Astrocyte (in vitro differentiated cells and primary cell): ENCODE measurements around the gene CPXM2. TPM values are rescaled to one million over a fixed set of nuclear protein-coding genes. Genes with fewer than 3 reads are reported as not detected.

Experiments used
- DNase-seq: peaks from one replicate; pipeline ENCODE4 v3.0.0-alpha.2; 2010; ENCODE audit warnings: low read depth
- FAIRE-seq: peaks from 2 replicates; lab custom pipeline; 2011; peaks lifted over from hg19 to GRCh38; lab: Jason Lieb, UNC
- H2AFZ ChIP-seq: 2 replicates; pipeline ENCODE4 v1.6.0; 2012; ENCODE audit warnings: low read depth, low read length, inconsistent platforms
- H3K27ac ChIP-seq: 2 replicates; pipeline ENCODE4 v1.5.1; 2011; ENCODE audit warnings: low read depth, low read length, inconsistent platforms
- H3K27me3 ChIP-seq: 2 replicates; pipeline ENCODE4 v1.6.0; 2011; ENCODE audit warnings: low read length, inconsistent platforms; ENCODE audit not compliant: insufficient read depth
- H3K36me3 ChIP-seq: 2 replicates; pipeline ENCODE4 v1.5.1; 2011; ENCODE audit warnings: low read length, inconsistent platforms; ENCODE audit not compliant: insufficient read depth
- H3K4me1 ChIP-seq: 2 replicates; pipeline ENCODE4 v1.5.1; 2011; ENCODE audit warnings: low read length, inconsistent platforms; ENCODE audit not compliant: insufficient read depth
- H3K4me2 ChIP-seq: 2 replicates; pipeline ENCODE4 v1.6.0; 2012; ENCODE audit warnings: low read length, inconsistent platforms
- H3K4me3 ChIP-seq: 2 replicates; pipeline ENCODE4 v1.5.1; 2011; ENCODE audit warnings: low read depth, mild to moderate bottlenecking, low read length, inconsistent platforms; ENCODE audit not compliant: insufficient read depth
- H3K79me2 ChIP-seq: 2 replicates; pipeline ENCODE4 v1.6.0; 2012; ENCODE audit warnings: mild to moderate bottlenecking, low read length, inconsistent platforms; ENCODE audit not compliant: insufficient read depth
- H3K9ac ChIP-seq: 2 replicates; pipeline ENCODE4 v1.6.0; 2012; ENCODE audit warnings: mild to moderate bottlenecking, low read length, inconsistent platforms
- H3K9me3 ChIP-seq: 2 replicates; pipeline ENCODE4 v1.5.1; 2012; ENCODE audit warnings: low read depth, mild to moderate bottlenecking, low read length, inconsistent platforms; ENCODE audit not compliant: insufficient read depth
- H4K20me1 ChIP-seq: 2 replicates; pipeline ENCODE4 v1.6.0; 2012; ENCODE audit warnings: low read length, inconsistent platforms; ENCODE audit not compliant: insufficient read depth
- H3K27ac Mint-ChIP-seq: one replicate; pipeline ENCODE4 v1.8.0; 2021; ENCODE audit warnings: mild to moderate bottlenecking, mixed read lengths; ENCODE audit not compliant: unreplicated experiment
- H3K27me3 Mint-ChIP-seq: one replicate; pipeline ENCODE4 v1.8.0; 2021; ENCODE audit warnings: low read depth, mixed read lengths; ENCODE audit not compliant: unreplicated experiment
- H3K36me3 Mint-ChIP-seq: one replicate; pipeline ENCODE4 v1.8.0; 2021; ENCODE audit warnings: low read depth, mixed read lengths; ENCODE audit not compliant: unreplicated experiment
- H3K4me1 Mint-ChIP-seq: one replicate; pipeline ENCODE4 v1.8.0; 2021; ENCODE audit warnings: low read depth, mixed read lengths; ENCODE audit not compliant: unreplicated experiment
- H3K4me3 Mint-ChIP-seq: one replicate; pipeline ENCODE4 v1.8.0; 2021; ENCODE audit warnings: mild to moderate bottlenecking, moderate library complexity, mixed read lengths; ENCODE audit not compliant: unreplicated experiment
- H3K9me3 Mint-ChIP-seq: one replicate; pipeline ENCODE4 v1.8.0; 2021; ENCODE audit warnings: mild to moderate bottlenecking, mixed read lengths; ENCODE audit not compliant: unreplicated experiment
- CTCF ChIP-seq: IDR thresholded peaks from 2 replicates; pipeline ENCODE4 v1.5.1; 2011; ENCODE audit warnings: low read depth, mild to moderate bottlenecking, inconsistent platforms, low read length, moderate library complexity; ENCODE audit not compliant: insufficient read depth
- EZH2 ChIP-seq: IDR thresholded peaks from 2 replicates; pipeline ENCODE4 v1.6.1; 2012; ENCODE audit warnings: mild to moderate bottlenecking, low read length, inconsistent platforms; ENCODE audit not compliant: insufficient read depth
- total RNA-seq: library from RNA; stranded (reverse); gene quantifications from 2 replicates; pipeline ENCODE4 v1.2.1, GENCODE V29; 2021

The CPXM2 gene
- total RNA-seq, 1 donor from 2014 or later = 5.2 TPM

- Histone ChIP-seq H3K4me3 (no peak overlapping the region), H3K27ac (no peak overlapping the region), H4K20me1 (no peaks in the 10 kb centered on the region), H3K4me2 (no peak overlapping the region), H2AFZ (no peak overlapping the region), H3K9me3 (no peaks in the 10 kb centered on the region), H3K27me3 (no peaks in the 10 kb centered on the region), H3K9ac (no peak overlapping the region), H3K36me3 (no peaks in the 10 kb centered on the region), H3K4me1 (no peaks in the 10 kb centered on the region), H3K79me2 (no peaks in the 10 kb centered on the region)
- H3K36me3 Mint-ChIP-seq = peaks cover 3% of the 10 kb centered on the region
- DNase-seq (no peak), FAIRE-seq (no peak)
- peaks cover 8% of the 10 kb centered on the region for H3K9me3 Mint-ChIP-seq
- no peak overlapping the region for H3K4me3 Mint-ChIP-seq
- TF ChIP-seq CTCF (no peak), EZH2 (no peak)
- H3K27me3 Mint-ChIP-seq = peaks cover 15% of the 10 kb centered on the region
- H3K4me1 Mint-ChIP-seq = peaks cover 14% of the 10 kb centered on the region
- H3K27ac Mint-ChIP-seq = no peak overlapping the region
These were observed 29.0 kb downstream of the CPXM2 start for GRCh38 chr10:123862421-123863182.

- no peak overlapping the region for H2AFZ ChIP-seq
- H3K4me3 ChIP-seq = no peak overlapping the region
- no peak for TF ChIP-seq CTCF
- TF ChIP-seq EZH2 = no peak
- Mint-ChIP-seq H3K4me1 (peaks cover 10% of the 10 kb centered on the region), H3K4me3 (no peak overlapping the region), H3K9me3 (peaks cover 3% of the 10 kb centered on the region), H3K27me3 (peaks cover 15% of the 10 kb centered on the region), H3K36me3 (peaks cover 3% of the 10 kb centered on the region), H3K27ac (no peak overlapping the region)
- no peak overlapping the region for H3K27ac ChIP-seq
- no peaks in the 10 kb centered on the region for H3K79me2 ChIP-seq
- H3K9me3 ChIP-seq = no peaks in the 10 kb centered on the region
- H3K9ac ChIP-seq = no peak overlapping the region
- no peak for FAIRE-seq
- H3K27me3 ChIP-seq = no peaks in the 10 kb centered on the region
- H3K4me1 ChIP-seq = no peaks in the 10 kb centered on the region
- H4K20me1 ChIP-seq = no peaks in the 10 kb centered on the region
- DNase-seq = no peak
- H3K36me3 ChIP-seq = no peaks in the 10 kb centered on the region
- H3K4me2 ChIP-seq = no peak overlapping the region
These were observed 30.8 kb downstream of the CPXM2 start for GRCh38 chr10:123860856-123861255.

GRCh38 chr10:123860209-123860608 is 31.4 kb downstream of the CPXM2 start:
- Histone ChIP-seq H3K9ac (no peak overlapping the region), H4K20me1 (no peaks in the 10 kb centered on the region), H3K36me3 (no peaks in the 10 kb centered on the region), H3K4me3 (no peak overlapping the region), H3K4me1 (no peaks in the 10 kb centered on the region), H3K27me3 (no peaks in the 10 kb centered on the region), H3K9me3 (no peaks in the 10 kb centered on the region), H3K4me2 (no peak overlapping the region), H3K79me2 (no peaks in the 10 kb centered on the region), H2AFZ (no peak overlapping the region), H3K27ac (no peak overlapping the region)
- Mint-ChIP-seq H3K4me3 (no peak overlapping the region), H3K27me3 (peaks cover 15% of the 10 kb centered on the region), H3K4me1 (peaks cover 10% of the 10 kb centered on the region), H3K36me3 (peaks cover 3% of the 10 kb centered on the region), H3K27ac (no peak overlapping the region), H3K9me3 (peaks cover 3% of the 10 kb centered on the region)
- TF ChIP-seq CTCF = no peak
- no peak for TF ChIP-seq EZH2
- FAIRE-seq (no peak), DNase-seq (no peak)
